Kidney (tissue), 14 donors: Measurements from ENCODE around the gene PPP2R2B. TPM values are rescaled to one million over a fixed set of nuclear protein-coding genes. Genes with fewer than 3 reads are reported as not detected.

Source experiments
- DNase-seq, 5 donors: peaks; one replicate each; pipeline ENCODE4 v3.0.0-alpha.2; 2013 to 2020
- FAIRE-seq: peaks from 2 replicates; lab custom pipeline; 2012; peaks lifted over from hg19 to GRCh38; lab: Jason Lieb, UNC
- H3K27ac ChIP-seq, 2 donors: one replicate each; pipeline ENCODE4 v1.7.0; 2013; ENCODE audit warnings: low read depth in 2 of 2, low read length in 2 of 2, inconsistent platforms in 1 of 2
- H3K27me3 ChIP-seq: one replicate; pipeline ENCODE4 v1.7.1; 2013; ENCODE audit warnings: low read length, inconsistent platforms; ENCODE audit not compliant: control insufficient read depth, insufficient read depth
- H3K36me3 ChIP-seq, 3 donors: one replicate each; pipeline versions ENCODE4 v1.7.0 to v1.7.1; 2013; ENCODE audit warnings: low read length in 3 of 3, control low read depth in 1 of 3, inconsistent platforms in 1 of 3; ENCODE audit not compliant: insufficient read depth in 3 of 3, control insufficient read depth in 2 of 3
- H3K4me1 ChIP-seq, 3 donors: one replicate each; pipeline versions ENCODE4 v1.7.0 to v1.7.1; 2013; ENCODE audit warnings: low read length in 3 of 3, inconsistent platforms in 1 of 3, low read depth in 1 of 3; ENCODE audit not compliant: control insufficient read depth in 2 of 3, insufficient read depth in 2 of 3
- H3K4me3 ChIP-seq, 3 donors: one replicate each; pipeline versions ENCODE4 v1.7.0 to v1.8.1; 2013; ENCODE audit warnings: low read length in 3 of 3, control low read depth in 1 of 3, inconsistent platforms in 1 of 3
- H3K9ac ChIP-seq, 3 donors: one replicate each; pipeline versions ENCODE4 v1.7.0 to v1.7.1; 2013; ENCODE audit warnings: low read length in 3 of 3, control low read depth in 1 of 3, inconsistent platforms in 1 of 3
- H3K9me3 ChIP-seq, 3 donors: one replicate each; pipeline versions ENCODE4 v1.7.0 to v1.7.1; 2013; ENCODE audit warnings: low read length in 3 of 3, control low read depth in 1 of 3, inconsistent platforms in 1 of 3; ENCODE audit not compliant: control insufficient read depth in 2 of 3, insufficient read depth in 1 of 3
- intact Hi-C: fragments of 100-400 bp; cut with DNase I; formaldehyde crosslinking; loops from one replicate; pipeline ENCODE4 v1.11.1; 2022
- polyA plus RNA-seq: library from polyadenylated mRNA; stranded (reverse); fragments of 350-450 nt; fragmentation: Illumina TruSeq; extraction: RNeasy Lipid Tissue Mini Kit (QIAGEN cat#74804); gene quantifications from one replicate; pipeline ENCODE4 v1.2.3, GENCODE V29; 2014; ENCODE audit warnings: low read depth, low replicate concordance; ENCODE audit not compliant: insufficient read depth
- total RNA-seq: library from RNA; stranded (reverse); fragmentation: NEBNext Ultra II Directional; extraction: Animal tissue kit (Norgen Biotek cat#: 25700); gene quantifications from one replicate; pipeline ENCODE4 v1.2.1, GENCODE V29; 2021
- TF ChIP-seq, protein P1 (sequence below): IDR thresholded peaks from 3 replicates; pipeline ENCODE4 v1.5.1; 2012; ENCODE audit warnings: mild to moderate bottlenecking, moderate library complexity, borderline replicate concordance; ENCODE audit not compliant: insufficient read depth; ENCODE audit errors: extremely low read depth
- donor health status: control.
- donor health status: control.
- donor health status: control.
- donor health status: control.
- donor health status: control.
- donor health status: DM: yes; HTN: yes; CAD: no.
- donor health status: Normal renal cell carcinoma (clear cell type).

The PPP2R2B gene
- total and polyA plus RNA-seq, 2 donors from 2014 or later, result 4.0 to 8.2 TPM

DNA sequence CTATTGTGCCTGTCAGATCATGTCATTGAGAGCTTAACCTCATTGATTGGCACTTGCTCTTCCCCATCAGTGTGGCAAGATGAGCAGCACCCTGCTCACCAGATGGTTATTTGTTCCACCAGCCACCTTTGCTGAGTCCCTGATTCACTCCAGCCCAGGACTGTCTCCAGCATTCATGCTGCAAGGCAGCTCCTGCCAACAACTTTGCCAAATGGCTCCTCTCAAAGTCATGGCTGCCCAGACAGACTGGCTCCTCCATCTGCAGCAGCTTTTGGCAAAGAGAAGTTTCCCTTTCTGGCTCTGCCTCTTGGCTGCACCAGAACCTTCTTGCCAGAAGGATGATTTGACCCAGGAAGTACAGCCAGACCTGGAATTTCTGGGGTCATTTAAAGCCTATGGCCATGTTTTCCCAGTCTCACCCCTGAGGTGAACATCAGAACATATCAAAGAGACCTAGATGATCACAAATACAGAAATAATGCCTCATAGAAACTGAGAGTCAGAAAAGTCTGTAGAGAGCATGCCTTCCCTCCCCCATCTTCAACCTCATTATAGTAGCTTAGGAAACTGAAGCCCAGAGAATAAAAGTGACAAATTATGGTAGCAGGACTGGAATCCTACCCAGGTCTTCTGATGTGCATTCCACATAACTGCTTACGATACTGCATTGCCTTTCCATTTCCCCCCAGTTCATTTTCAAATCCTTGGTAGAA is 10.4 kb downstream of the PPP2R2B start:
- H3K4me1 ChIP-seq, result no peaks in the 10 kb centered on the region
- no peak for DNase-seq
- intact Hi-C loops, result no loop called here
- no peak overlapping the region for H3K9ac ChIP-seq
- no peaks in the 10 kb centered on the region for H3K9me3 ChIP-seq
- H3K27ac ChIP-seq, result no peak overlapping the region
- TF ChIP-seq, protein P1, sequence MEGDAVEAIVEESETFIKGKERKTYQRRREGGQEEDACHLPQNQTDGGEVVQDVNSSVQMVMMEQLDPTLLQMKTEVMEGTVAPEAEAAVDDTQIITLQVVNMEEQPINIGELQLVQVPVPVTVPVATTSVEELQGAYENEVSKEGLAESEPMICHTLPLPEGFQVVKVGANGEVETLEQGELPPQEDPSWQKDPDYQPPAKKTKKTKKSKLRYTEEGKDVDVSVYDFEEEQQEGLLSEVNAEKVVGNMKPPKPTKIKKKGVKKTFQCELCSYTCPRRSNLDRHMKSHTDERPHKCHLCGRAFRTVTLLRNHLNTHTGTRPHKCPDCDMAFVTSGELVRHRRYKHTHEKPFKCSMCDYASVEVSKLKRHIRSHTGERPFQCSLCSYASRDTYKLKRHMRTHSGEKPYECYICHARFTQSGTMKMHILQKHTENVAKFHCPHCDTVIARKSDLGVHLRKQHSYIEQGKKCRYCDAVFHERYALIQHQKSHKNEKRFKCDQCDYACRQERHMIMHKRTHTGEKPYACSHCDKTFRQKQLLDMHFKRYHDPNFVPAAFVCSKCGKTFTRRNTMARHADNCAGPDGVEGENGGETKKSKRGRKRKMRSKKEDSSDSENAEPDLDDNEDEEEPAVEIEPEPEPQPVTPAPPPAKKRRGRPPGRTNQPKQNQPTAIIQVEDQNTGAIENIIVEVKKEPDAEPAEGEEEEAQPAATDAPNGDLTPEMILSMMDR, result no peak
- FAIRE-seq, result no peak
- H3K36me3 ChIP-seq, result peaks cover 0 to 2% (median 0%) of the 10 kb centered on the region in 3 donors
- H3K27me3 ChIP-seq, result no peaks in the 10 kb centered on the region
- H3K4me3 ChIP-seq, result no peak overlapping the region

- no peak overlapping the region for H3K4me3 ChIP-seq
- TF ChIP-seq, protein P1, result no peak
- intact Hi-C loops, result no loop called here
- H3K27ac ChIP-seq, result no peak overlapping the region
- H3K36me3 ChIP-seq, result peaks cover 0 to 2% (median 0%) of the 10 kb centered on the region in 3 donors
- H3K27me3 ChIP-seq, result no peaks in the 10 kb centered on the region
- no peaks in the 10 kb centered on the region for H3K9me3 ChIP-seq
- peaks cover 0 to 4% (median 0%) of the 10 kb centered on the region in 3 donors for H3K4me1 ChIP-seq
- no peak for DNase-seq
- FAIRE-seq, result no peak
- H3K9ac ChIP-seq, result no peak overlapping the region
Observed at GRCh38 chr5:146866263-146866662, 12.3 kb downstream of the PPP2R2B start.

DNA sequence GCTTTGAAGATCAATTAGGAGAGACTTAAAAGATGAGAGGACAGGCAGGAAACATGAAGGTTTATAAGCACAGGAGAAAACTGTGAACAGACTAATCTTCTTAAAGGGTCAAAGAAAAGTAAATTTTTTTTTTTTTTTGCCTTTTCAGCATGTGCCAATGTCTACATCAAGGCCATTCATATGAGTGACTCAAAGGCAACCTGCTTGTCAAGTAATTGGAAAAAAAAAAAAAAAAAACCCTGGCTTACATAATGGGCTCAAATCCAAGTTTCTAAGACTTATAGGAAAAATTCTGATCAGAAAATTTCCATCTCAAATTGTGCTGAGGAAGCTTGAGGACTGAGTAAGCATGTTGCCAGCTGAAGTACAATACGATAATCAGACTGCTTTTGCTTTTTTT is 15.9 kb downstream of the PPP2R2B start:
- Histone ChIP-seq H3K27ac (no peak overlapping the region), H3K4me3 (no peak overlapping the region), H3K4me1 (peaks cover 3 to 8% (median 4%) of the 10 kb centered on the region in 3 donors), H3K9me3 (no peaks in the 10 kb centered on the region), H3K36me3 (no peaks in the 10 kb centered on the region), H3K9ac (no peak overlapping the region), H3K27me3 (no peaks in the 10 kb centered on the region)
- intact Hi-C loops, result no loop called here
- DNase-seq, result no peak
- TF ChIP-seq, protein P1, result no peak
- FAIRE-seq, result no peak
